Renal cortical epithelial cell (primary cell): ENCODE data around the gene CCDC93. TPM values are rescaled to one million over a fixed set of nuclear protein-coding genes. Genes with fewer than 3 reads are reported as not detected.

ENCODE experiments used
- DNase-seq: peaks from one replicate; pipeline ENCODE4 v3.0.0-alpha.2; 2011; ENCODE audit warnings: low read depth
- total RNA-seq: library from RNA; depleted of rRNA; stranded (reverse); fragments of >200 nt; gene quantifications from 2 replicates; pipeline ENCODE4 v1.2.3, GENCODE V29; 2014

Gene CCDC93
- total RNA-seq, 1 donor from 2014 or later: 40.5 TPM

GRCh38 chr2:117987121-117987520 is 26.7 kb downstream of the CCDC93 start:
- DNase-seq: no peak

- peak; percentile 46 for DNase-seq
These were observed 28.8 kb downstream of the CCDC93 start for GRCh38 chr2:117985092-117985491.

DNA sequence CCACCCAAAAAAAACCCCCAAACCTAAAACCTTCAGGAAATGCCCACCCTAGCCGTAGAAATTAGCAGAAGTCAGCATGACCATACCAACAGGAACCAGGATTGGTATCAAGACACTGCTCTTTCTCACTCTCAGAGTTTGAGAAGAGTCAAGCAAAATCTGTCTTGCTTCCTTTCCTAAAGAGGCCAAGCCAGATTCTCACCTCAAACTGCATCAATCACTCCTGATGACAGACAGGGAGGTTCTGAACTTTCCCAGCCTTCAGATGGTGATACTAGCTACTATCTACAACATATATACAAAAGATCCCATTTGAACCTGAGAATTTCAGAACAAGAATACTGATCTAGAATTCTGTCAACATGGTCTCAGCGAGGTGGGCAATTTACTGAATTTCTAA is 29.7 kb downstream of the CCDC93 start:
- no peak for DNase-seq

- DNase-seq: peak; percentile 56
These were observed 30.8 kb downstream of the CCDC93 start for GRCh38 chr2:117983040-117983439.

DNA sequence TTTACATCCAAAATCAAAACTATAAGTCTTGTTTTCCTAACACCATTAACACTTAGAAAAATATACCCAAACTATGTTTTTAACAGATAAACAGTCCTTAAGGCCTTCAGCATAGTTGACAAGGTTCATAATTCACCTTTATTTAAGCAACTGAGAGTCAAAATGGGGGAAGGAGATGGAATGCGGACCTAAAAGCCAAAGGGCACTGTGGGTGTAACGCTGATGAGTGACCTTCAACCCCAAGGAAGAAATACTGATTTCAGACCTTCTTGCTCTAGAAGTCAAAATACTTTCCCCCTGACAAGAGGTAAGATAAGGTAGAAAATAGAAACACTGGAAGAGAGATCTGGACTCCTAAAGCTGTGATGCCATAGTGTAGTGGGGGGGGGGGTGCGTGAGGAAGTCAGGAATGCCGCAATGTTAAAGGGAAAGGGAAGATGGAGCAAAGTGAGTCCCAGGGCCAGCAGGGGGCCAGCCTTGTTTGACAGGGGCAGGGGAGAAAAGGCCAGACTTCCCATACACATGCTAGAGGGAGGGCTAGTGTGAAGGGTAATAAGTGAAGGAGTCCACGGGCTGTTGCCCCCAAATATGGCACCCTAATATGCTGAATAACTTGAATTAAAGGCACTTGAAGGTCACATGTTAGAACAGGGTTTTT is 31.4 kb downstream of the CCDC93 start:
- no peak for DNase-seq

DNA sequence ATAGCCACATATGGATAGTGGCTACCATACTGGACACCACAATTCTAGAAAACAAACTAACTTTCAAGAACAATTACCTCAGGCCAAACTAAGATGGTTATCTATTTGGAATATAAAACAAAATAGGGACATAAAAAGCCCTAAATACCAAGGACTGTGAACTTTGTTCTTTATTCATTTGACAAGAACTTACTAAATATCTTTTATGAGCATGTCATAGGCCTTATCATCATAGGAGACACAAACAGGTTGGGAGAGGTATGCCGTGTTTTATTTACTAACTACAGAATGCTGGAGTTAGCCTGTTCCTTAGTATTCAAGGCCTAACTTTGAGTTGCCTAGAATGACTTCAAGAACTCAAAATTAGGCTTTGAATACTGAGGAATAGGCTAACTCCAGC is 32.1 kb downstream of the CCDC93 start:
- no peak for DNase-seq

DNA sequence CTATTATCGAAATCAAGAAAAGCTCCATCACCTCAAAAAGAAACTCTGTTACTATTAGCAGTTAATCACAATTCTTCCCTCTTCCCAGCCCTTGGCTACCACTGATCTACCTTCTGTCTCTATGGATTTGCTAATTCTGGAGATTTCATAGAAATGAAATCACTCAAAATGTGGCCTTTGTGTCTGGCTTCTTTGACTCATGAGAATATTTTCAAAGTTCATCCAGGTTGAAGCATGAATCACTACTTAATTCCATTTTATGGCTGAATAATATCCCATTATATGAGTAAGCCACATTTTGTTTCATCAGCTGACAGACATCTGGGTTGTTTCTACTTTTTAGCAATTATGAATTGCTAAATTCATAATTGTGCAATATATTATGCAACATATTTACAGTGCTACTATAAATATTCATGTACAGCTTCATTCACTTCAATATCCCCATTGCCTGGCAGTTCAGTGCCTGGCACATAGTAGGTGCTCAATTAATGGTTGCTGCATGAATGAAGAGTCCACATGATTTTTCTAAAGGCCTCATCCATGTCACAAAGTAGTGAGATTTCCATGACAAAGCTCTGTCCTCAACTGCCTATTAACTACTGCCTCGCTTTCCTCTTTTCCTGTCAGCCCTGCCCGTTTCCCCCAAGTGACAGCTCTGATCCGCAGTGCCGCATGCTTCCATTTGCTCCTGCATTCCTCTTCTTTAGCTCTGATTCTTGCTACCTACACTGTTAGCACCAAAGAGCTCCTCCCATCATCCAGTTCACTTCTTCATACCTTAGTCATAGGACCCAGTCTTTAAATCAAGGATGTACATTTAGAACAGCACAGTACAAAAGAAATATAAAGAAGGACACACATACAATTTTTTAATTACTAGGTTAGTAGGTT is 32.8 kb downstream of the CCDC93 start:
- DNase-seq: peak; percentile 90

DNA sequence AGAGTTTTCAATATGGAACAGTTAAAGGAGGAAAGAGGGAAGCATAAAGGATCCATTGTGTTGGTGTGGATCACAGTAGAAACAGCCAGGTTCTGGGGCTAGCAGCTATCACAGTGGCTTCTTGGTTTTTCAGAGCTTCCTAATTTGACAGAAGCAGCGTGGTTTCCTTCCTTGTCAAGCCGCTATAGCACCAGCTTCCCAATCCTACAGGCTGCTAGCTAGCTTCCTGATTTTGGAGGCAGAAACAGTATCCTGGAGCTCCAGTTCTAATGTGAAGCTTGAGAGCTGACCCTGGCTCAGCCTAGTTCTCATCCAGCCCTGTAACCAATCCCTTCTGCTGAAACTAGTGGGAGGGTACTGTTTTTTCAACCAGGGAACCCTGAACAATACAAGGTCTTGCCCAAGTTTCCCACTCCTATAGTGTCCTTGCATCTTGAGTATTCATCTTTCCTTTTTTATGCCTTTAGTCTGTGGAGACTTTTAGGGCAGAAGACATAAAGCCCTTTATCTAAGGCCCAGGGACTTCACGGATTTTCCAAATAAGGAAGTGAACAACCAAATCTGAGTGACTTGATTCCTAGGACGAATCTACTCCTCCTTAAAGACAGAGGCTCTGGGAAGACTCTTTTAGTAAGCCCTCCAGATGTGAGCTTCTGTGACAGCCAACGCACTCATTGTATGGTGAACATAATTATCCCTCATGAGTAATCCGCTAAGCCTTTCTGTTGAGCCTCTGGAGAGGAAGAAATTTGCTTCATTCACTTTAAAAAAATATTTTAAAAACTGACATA is 33.8 kb downstream of the CCDC93 start:
- DNase-seq: no peak

DNA sequence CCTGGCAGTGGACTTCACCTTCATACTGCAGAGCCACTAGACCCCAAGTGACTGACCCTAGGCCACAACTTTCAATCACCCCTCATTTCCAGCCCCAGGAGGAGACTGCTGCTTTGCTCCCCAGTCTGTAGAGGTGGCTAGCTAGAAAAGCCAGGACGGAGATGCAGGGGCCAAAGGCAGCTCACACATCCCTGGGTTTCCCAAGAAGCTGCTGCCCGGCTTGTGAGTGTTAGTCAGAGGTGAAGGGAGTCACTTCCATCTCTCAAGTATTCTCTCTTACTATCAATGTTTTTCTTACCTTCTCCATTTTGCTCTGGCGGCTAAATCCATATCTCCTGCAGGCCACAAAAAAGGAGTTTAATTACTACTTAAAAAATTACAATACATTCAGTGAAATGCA is 36.2 kb downstream of the CCDC93 start:
- DNase-seq: no peak

DNA sequence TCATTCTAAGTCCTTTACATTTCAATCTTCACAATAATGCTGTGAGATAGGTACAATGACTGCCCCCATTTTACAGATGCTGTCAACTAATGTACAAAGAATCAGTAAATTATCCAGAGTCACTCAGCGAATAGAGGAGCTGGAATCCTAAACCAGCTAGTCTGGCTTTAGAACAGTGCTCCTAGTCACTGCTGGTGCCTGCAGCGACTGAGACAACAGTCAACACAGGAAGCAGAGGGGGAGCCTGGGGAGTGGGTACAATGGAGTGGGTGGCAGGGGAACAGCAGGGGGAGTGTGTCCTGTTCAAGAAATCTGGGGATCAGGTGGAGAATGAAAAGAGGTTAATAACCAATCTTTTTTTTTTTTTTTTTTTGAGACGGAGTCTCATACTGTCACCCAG is 37.3 kb downstream of the CCDC93 start:
- no peak for DNase-seq

GRCh38 chr2:117973498-117974082 is 40.3 kb downstream of the CCDC93 start:
- DNase-seq: no peak

- peak; percentile 59 for DNase-seq
These were observed 41.3 kb downstream of the CCDC93 start for GRCh38 chr2:117972476-117973123.

DNA sequence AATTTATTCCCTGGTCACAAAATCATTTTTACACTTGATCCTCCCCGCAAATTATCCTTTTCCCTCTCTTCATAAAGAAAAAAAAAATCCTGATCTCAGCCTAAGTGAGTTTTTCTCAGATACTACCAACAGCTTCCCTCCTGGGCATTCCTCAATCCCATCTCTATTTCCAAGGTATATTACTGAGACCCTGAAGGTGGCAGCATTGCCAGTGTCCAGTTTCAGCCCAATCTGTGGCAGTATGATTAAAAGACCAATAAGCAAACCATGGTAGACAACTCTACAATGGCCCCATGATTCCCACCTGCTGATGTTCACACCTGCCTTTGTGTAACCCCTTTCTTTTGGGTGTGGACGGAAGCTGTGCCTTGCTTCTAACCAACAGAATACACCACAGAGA is 45.1 kb downstream of the CCDC93 start:
- no peak for DNase-seq

GRCh38 chr2:117967977-117968718 is 45.7 kb downstream of the CCDC93 start:
- DNase-seq: no peak

DNA sequence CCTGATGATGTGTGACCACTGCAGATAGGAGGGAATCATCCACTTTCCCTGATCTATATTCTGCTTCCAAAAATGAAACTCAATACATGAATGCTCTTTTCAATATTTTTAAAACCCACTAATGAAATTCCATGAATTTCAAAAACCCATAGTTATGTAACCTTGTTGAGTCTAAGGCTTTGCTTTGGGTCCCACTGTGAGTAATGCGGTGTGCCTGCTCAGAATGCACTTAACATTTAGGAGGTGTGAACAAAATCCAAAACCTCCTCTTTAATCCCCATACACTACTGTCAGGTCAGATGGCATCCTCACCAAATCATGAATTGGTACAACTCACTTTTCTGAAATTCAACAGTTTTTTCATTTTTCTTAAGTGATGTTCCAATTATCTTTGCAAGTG is 50.4 kb downstream of the CCDC93 start:
- no peak for DNase-seq

GRCh38 chr2:117961201-117961600 is 52.7 kb downstream of the CCDC93 start:
- no peak for DNase-seq

- DNase-seq: peak; percentile 21
These were observed 53.6 kb downstream of the CCDC93 start for GRCh38 chr2:117960231-117960630.

DNA sequence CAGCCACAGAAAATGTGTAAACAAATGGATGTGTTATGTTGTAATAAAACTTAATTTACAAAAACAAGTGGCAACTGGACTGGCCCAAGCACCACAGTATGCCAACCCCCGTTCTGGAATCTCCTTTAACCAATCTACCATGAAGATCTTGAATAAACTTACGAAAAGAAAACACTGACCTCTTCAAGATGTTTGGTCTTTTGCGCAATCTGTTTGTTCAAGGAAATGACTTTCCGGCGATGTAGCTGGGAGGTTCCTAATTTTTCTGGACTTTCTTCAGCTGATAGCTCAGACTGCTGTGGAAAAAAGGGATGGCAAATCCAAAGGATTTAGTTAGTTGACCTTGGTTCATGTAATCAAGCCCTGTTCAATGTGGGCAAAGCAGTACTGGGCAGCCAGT is 55.7 kb downstream of the CCDC93 start:
- DNase-seq: peak; percentile 98

DNA sequence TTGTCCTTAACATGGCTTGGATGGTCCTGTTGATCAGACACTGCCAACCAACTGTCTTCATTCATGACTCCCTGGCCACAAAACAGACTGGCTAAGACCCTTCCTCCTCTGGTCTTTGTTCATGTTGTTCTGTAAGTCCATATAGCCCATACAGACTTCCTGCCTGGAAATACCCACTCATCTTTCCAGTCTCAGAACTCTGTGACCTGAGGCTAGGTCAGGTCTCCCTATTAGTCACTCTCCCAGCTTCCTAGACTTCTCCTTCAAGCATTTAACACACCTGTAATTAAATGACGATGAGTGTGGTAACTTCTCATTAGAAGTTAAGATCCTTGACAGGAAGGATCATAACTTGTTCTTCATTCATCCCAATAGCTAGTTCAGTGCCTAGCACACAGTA is 56.3 kb downstream of the CCDC93 start:
- peak; percentile 42 for DNase-seq

DNA sequence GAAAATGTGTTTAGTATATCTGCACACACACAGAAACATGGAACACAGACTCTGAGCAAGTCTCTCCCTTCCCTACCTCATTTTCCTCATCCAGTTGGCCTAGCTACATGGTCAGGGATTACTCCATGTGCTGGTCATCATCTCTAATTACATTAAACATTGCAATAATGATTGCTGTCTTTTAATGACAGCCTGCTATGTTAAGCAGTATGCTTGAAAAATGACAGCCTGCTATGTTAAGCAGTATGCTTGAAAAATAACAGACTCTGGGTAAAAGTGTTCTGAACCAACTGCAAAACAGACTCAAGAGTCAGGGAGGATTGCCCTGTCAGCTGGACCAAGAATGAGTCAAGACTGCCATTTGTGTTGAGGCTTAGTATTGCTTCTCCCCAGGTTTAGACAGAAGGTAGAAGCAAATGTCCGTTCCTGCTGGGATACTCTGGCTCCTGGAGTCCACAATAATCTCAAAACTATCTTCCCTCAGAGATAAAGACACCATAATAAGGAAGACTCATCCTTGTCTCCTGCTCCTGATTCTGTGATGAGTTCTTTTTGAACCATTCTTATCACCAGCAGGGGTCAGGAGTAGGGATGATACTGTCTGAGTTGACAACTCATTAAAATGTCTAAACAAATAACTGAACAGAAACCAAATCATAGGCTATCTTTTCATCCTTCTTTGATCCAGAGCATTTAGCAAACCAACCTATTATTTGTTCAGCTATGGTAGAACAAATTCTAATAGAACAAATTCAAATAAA is 57.7 kb downstream of the CCDC93 start:
- DNase-seq: no peak
